ENCODE measurements around the gene ALDH2. TPM values are rescaled to one million over a fixed set of nuclear protein-coding genes. Genes with fewer than 3 reads are reported as not detected.
"Not testable (repeated sequence)": the region's sequence is repeated elsewhere in the genome, so short reads cannot be mapped to it uniquely, and the experiment has no call there.

Gene ALDH2
- 13.0 TPM for total RNA-seq
- 219 TPM for polyA plus RNA-seq

GRCh38 chr12:111766608-111767361 is at the start of gene ALDH2:
Gene ALDH2, plus strand, starts transcription at chr12:111766933. Its CDS starts 50 bp downstream, at chr12:111766983.
- under 1% methylated on average over 73 of the region's 73 CpGs for WGBS

GRCh38 chr12:111719316-111719715 is 47.4 kb upstream of the ALDH2 start:
- not testable (repeated sequence) for H3K4me1 ChIP-seq (ENCODE audit: insufficient read depth); H3K27ac ChIP-seq (ENCODE audit: low read depth); DNase-seq (ENCODE audit: extremely low spot score); H3K4me3 ChIP-seq (ENCODE audit: low read depth, low read length)
- peaks cover 10% of the 10 kb centered on the region for H3K36me3 ChIP-seq (ENCODE audit: insufficient read depth)
- WGBS, result 93% methylated on average over 10 of the region's 10 CpGs

More at GRCh38 chr12:111766608-111767361, at the start of gene ALDH2:
- H3K36me3 ChIP-seq (ENCODE audit: insufficient read depth), result no peaks in the 10 kb centered on the region
- H3K4me3 ChIP-seq (ENCODE audit: low read depth, low read length), result peak within 1 kb of the TSS; percentile 81
- DNase-seq (ENCODE audit: extremely low spot score), result no peak
- H3K4me1 ChIP-seq (ENCODE audit: insufficient read depth), result peaks cover 3% of the 10 kb centered on the region
- peak within 1 kb of the TSS; percentile 77 for H3K27ac ChIP-seq (ENCODE audit: low read depth)

- no peak for DNase-seq (ENCODE audit: extremely low spot score)
- H3K4me3 ChIP-seq (ENCODE audit: low read depth, low read length), result no peak overlapping the region
- H3K4me1 ChIP-seq (ENCODE audit: insufficient read depth), result no peaks in the 10 kb centered on the region
- no peak overlapping the region for H3K27ac ChIP-seq (ENCODE audit: low read depth)
- 77% methylated on average over 6 of the region's 6 CpGs for WGBS
- peaks cover 10% of the 10 kb centered on the region for H3K36me3 ChIP-seq (ENCODE audit: insufficient read depth)
These were observed 46.3 kb upstream of the ALDH2 start for GRCh38 chr12:111720457-111720856.

- H3K36me3 ChIP-seq (ENCODE audit: insufficient read depth); H3K4me3 ChIP-seq (ENCODE audit: low read depth, low read length); H3K4me1 ChIP-seq (ENCODE audit: insufficient read depth); H3K27ac ChIP-seq (ENCODE audit: low read depth); DNase-seq (ENCODE audit: extremely low spot score): not testable (repeated sequence)
- 96% methylated on average over 46 of the region's 46 CpGs for WGBS
These were observed 42.9 kb upstream of the ALDH2 start for GRCh38 chr12:111723646-111724360.

- H3K36me3 ChIP-seq (ENCODE audit: insufficient read depth), result peaks cover 3% of the 10 kb centered on the region
- no peak overlapping the region for H3K4me3 ChIP-seq (ENCODE audit: low read depth, low read length)
- WGBS, result 99% methylated on average over 2 of the region's 2 CpGs
- no peak overlapping the region for H3K27ac ChIP-seq (ENCODE audit: low read depth)
- no peaks in the 10 kb centered on the region for H3K4me1 ChIP-seq (ENCODE audit: insufficient read depth)
- no peak for DNase-seq (ENCODE audit: extremely low spot score)
These were observed 37.9 kb upstream of the ALDH2 start for GRCh38 chr12:111728795-111729194.

GRCh38 chr12:111730420-111730819 is 36.3 kb upstream of the ALDH2 start:
- DNase-seq (ENCODE audit: extremely low spot score), result no peak
- H3K4me3 ChIP-seq (ENCODE audit: low read depth, low read length), result no peak overlapping the region
- H3K36me3 ChIP-seq (ENCODE audit: insufficient read depth), result peaks cover 6% of the 10 kb centered on the region
- 78% methylated on average over 9 of the region's 9 CpGs for WGBS
- no peak overlapping the region for H3K27ac ChIP-seq (ENCODE audit: low read depth)
- H3K4me1 ChIP-seq (ENCODE audit: insufficient read depth), result no peaks in the 10 kb centered on the region

GRCh38 chr12:111732786-111733185 is 33.9 kb upstream of the ALDH2 start:
- WGBS, result 89% methylated on average over 4 of the region's 4 CpGs

GRCh38 chr12:111733340-111733915 is 33.3 kb upstream of the ALDH2 start:
- no peak overlapping the region for H3K27ac ChIP-seq (ENCODE audit: low read depth)
- no peaks in the 10 kb centered on the region for H3K4me1 ChIP-seq (ENCODE audit: insufficient read depth)
- WGBS, result 86% methylated on average over 8 of the region's 8 CpGs
- peaks cover 10% of the 10 kb centered on the region for H3K36me3 ChIP-seq (ENCODE audit: insufficient read depth)
- DNase-seq (ENCODE audit: extremely low spot score), result no peak
- H3K4me3 ChIP-seq (ENCODE audit: low read depth, low read length), result no peak overlapping the region

More at GRCh38 chr12:111732786-111733185, 33.9 kb upstream of the ALDH2 start:
- Histone ChIP-seq H3K4me3 (ENCODE audit: low read depth, low read length) (no peak overlapping the region), H3K27ac (ENCODE audit: low read depth) (no peak overlapping the region), H3K36me3 (ENCODE audit: insufficient read depth) (peaks cover 10% of the 10 kb centered on the region), H3K4me1 (ENCODE audit: insufficient read depth) (no peaks in the 10 kb centered on the region)
- DNase-seq (ENCODE audit: extremely low spot score), result no peak

GRCh38 chr12:111739524-111739923 is 27.2 kb upstream of the ALDH2 start:
- H3K27ac ChIP-seq (ENCODE audit: low read depth); H3K36me3 ChIP-seq (ENCODE audit: insufficient read depth); H3K4me3 ChIP-seq (ENCODE audit: low read depth, low read length); H3K4me1 ChIP-seq (ENCODE audit: insufficient read depth); DNase-seq (ENCODE audit: extremely low spot score): not testable (repeated sequence)
- 98% methylated on average over 9 of the region's 9 CpGs for WGBS

GRCh38 chr12:111741235-111741812 is 25.4 kb upstream of the ALDH2 start:
- WGBS, result 27% methylated on average over 4 of the region's 4 CpGs

GRCh38 chr12:111745211-111745610 is 21.5 kb upstream of the ALDH2 start:
- H3K36me3 ChIP-seq (ENCODE audit: insufficient read depth), result peaks cover 3% of the 10 kb centered on the region
- no peak for DNase-seq (ENCODE audit: extremely low spot score)
- no peak overlapping the region for H3K4me3 ChIP-seq (ENCODE audit: low read depth, low read length)
- H3K4me1 ChIP-seq (ENCODE audit: insufficient read depth), result no peaks in the 10 kb centered on the region
- WGBS, result 86% methylated on average over 4 of the region's 4 CpGs
- H3K27ac ChIP-seq (ENCODE audit: low read depth), result no peak overlapping the region

More at GRCh38 chr12:111741235-111741812, 25.4 kb upstream of the ALDH2 start:
- Histone ChIP-seq H3K4me1 (ENCODE audit: insufficient read depth) (no peaks in the 10 kb centered on the region), H3K4me3 (ENCODE audit: low read depth, low read length) (no peak overlapping the region), H3K36me3 (ENCODE audit: insufficient read depth) (peaks cover 8% of the 10 kb centered on the region), H3K27ac (ENCODE audit: low read depth) (no peak overlapping the region)
- DNase-seq (ENCODE audit: extremely low spot score), result no peak

GRCh38 chr12:111747333-111747732 is 19.4 kb upstream of the ALDH2 start:
- WGBS, result 87% methylated on average over 9 of the region's 9 CpGs
- no peak overlapping the region for H3K27ac ChIP-seq (ENCODE audit: low read depth)
- DNase-seq (ENCODE audit: extremely low spot score), result no peak
- H3K36me3 ChIP-seq (ENCODE audit: insufficient read depth), result peaks cover 3% of the 10 kb centered on the region
- H3K4me1 ChIP-seq (ENCODE audit: insufficient read depth), result no peaks in the 10 kb centered on the region
- no peak overlapping the region for H3K4me3 ChIP-seq (ENCODE audit: low read depth, low read length)

- no peak for DNase-seq (ENCODE audit: extremely low spot score)
- no peaks in the 10 kb centered on the region for H3K4me1 ChIP-seq (ENCODE audit: insufficient read depth)
- H3K27ac ChIP-seq (ENCODE audit: low read depth), result no peak overlapping the region
- WGBS, result 61% methylated on average over 8 of the region's 8 CpGs
- peaks cover 3% of the 10 kb centered on the region for H3K36me3 ChIP-seq (ENCODE audit: insufficient read depth)
- H3K4me3 ChIP-seq (ENCODE audit: low read depth, low read length), result no peak overlapping the region
These were observed 18.5 kb upstream of the ALDH2 start for GRCh38 chr12:111748151-111748672.
